GM13976 (cell line): ENCODE results near the gene ATP2B2.

Experiments used
- DNase-seq: peaks from one replicate; pipeline ENCODE4 v3.0.0; 2012; ENCODE audit warnings: low spot score
- in situ Hi-C: fragments of 300-500 bp; cut with MboI; formaldehyde crosslinking; loops from one replicate; pipeline ENCODE4 v1.12.0; 2022; ENCODE audit warnings: low sequenced_read_pairs, mixed read lengths, inconsistent platforms; ENCODE audit not compliant: unreplicated experiment
- TF ChIP-seq, protein P1 (sequence below): IDR thresholded peaks from 2 replicates; pipeline ENCODE4 v1.5.1; 2012; ENCODE audit warnings: borderline replicate concordance, mild to moderate bottlenecking; ENCODE audit not compliant: insufficient read depth; ENCODE audit errors: extremely low read depth, missing control alignments, control extremely low read depth

ATP2B2 gene

DNA sequence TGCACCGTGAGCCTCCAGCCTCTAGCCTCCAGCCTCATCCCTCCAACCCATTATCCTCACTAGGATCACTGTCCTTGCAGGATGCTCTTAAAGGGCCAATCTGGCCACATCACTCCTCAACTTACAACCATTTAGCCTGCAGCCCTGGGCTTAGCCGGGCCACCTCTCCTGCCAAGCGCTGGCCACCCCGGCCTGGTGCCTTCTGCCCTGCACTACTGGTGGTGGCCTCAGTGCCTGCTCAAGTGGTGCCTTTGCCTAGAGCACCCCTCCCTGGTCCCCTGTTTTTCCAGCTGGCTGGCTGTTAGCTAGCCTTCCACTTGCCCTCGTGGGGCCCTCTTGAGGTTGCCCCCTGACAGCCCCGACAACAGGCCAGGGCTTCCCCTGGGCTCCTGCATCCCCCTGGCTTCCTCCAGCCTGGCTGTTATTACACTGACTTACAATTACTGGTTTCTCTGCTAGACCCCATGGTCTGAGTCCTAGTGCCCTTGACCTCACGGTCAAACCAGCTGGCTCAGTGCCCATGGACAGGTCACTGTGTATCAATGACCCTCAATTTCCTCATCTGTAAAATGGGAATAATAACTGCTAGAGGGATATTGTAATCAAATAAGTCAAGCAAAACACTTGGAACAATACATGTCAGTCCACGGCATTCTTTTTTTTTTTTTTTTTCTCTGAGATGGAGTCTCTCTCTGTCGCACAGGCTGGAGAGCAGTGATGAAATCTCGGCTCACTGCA is 15.5 kb downstream of the ATP2B2 start:
- in situ Hi-C loops: no loop called here
- no peak for DNase-seq
- TF ChIP-seq, protein P1, sequence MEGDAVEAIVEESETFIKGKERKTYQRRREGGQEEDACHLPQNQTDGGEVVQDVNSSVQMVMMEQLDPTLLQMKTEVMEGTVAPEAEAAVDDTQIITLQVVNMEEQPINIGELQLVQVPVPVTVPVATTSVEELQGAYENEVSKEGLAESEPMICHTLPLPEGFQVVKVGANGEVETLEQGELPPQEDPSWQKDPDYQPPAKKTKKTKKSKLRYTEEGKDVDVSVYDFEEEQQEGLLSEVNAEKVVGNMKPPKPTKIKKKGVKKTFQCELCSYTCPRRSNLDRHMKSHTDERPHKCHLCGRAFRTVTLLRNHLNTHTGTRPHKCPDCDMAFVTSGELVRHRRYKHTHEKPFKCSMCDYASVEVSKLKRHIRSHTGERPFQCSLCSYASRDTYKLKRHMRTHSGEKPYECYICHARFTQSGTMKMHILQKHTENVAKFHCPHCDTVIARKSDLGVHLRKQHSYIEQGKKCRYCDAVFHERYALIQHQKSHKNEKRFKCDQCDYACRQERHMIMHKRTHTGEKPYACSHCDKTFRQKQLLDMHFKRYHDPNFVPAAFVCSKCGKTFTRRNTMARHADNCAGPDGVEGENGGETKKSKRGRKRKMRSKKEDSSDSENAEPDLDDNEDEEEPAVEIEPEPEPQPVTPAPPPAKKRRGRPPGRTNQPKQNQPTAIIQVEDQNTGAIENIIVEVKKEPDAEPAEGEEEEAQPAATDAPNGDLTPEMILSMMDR: no peak

DNA sequence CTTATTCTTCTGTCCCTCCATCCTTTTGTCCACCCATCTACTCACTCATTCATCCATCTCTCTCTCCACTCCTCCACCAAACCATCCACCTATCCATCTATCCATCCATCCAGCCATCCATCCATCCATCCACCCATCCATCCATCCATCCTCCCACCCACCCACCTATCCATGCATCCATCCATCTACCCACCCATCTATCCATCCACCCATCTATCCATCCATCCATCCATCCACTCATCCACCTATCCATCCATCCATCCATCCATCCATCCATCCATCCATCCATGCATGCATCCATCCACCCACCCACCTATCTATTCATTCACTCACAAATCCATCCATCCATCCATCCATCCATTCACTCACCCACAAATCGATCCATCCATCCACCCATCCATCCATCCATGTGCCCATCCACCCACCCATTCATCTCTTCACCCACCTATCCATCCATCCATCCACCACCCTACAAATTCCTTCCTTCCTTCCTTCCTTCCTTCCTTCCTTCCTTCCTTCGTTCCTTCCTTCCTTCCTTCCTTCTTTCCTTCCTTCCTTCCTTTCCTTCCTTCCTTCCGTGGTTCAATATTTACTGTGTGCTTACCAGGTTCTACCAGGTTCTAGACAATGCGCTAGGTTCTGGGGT is 17.3 kb downstream of the ATP2B2 start:
- in situ Hi-C loops: no loop called here
- DNase-seq: no peak
- TF ChIP-seq, protein P1: no peak

DNA sequence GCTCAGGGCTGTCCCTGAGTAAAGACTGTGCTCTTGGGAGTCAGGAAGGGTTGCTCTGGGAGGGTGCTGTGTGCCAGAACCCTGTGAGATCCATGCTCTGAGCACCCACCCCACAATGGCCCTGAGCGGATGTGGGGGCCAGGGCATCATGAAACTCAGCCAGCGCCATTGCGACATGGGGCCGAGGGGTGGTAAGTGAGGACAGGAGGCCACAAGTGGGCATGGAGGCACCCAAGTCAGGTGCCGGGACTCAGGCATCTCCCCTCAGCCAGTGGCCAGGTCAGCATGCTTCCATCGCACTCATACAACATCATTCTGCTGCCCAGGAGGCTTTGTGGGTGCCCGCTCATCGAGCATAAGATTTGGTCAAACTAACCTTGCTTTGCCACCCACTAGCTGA is 19.6 kb downstream of the ATP2B2 start:
- TF ChIP-seq, protein P1: no peak
- in situ Hi-C loops: no loop called here
- DNase-seq: no peak

DNA sequence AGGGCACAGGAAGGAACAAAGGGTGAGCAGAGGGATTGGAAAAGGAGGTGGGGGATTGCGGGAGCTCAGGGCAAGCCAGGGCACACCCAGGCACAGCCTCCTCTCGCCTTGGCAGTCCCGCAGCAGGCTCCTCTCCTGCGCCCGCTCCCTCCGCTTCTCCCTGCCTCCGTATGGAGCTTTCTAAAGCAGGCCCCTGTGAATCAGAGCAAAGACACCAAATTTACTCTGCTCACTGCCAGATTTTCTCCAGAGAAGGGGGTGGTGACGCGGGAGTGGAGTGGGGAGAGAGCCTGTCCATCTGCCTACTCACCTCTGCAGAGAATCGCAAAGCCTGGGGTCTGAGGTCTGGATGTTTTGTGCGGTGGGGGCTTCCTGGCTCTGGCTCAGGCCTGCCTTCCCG is 20.0 kb downstream of the ATP2B2 start:
- in situ Hi-C loops: no loop called here

DNA sequence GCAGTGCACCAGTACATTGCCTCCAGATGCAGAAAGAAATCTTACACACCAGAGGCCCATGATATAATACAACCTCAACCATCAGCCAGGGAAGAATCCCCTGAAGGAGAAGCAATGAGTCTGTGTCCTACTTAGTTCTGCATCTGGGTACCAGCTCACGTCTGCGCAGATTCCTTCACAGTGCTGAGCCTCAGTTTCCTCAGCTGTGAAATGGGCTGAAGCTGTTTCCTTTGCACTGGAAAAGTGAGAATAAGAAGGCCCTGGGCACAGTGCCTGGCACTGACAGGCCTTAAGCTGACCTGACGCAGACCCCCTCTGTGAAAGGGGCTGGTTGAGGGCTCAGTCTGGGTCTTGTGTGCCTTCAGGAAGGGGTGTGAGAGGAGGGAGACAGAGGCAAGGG is 20.7 kb downstream of the ATP2B2 start:
- in situ Hi-C loops: no loop called here
- TF ChIP-seq, protein P1: no peak
- DNase-seq: no peak

More for the DNA sequence above, 20.0 kb downstream of the ATP2B2 start:
- DNase-seq: no peak
- TF ChIP-seq, protein P1: no peak

DNA sequence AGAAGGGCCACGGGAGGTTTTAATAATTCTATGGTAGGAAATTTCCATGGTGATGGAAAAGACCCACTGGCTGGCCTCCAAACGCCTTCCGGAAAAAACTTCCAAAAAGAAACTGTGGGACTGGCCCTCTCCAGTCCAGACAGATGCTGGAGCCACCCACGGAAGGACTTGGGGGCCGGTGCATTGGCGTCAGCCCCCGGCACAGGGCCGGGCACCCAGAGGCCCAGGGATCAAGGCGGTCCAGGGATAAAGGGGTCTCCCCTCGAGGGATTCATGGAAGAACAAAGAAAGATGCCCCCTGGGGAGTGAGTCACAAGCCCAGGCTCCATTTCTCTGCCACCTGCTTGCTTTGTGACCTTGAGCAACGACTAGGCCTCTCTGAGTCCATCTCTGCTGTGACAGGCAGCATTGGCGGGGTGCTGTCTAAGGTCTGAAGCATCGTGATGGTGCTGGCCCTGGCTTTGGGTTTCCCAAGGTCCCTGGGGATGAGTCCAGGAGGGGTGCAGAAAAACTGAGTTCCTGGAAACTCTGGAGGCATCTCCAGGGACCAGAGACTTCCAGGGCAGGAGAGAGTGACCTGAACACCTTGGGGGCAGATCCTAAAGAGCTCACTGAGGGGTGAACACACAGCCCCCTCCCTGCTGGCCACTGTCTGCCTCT is 21.6 kb downstream of the ATP2B2 start:
- TF ChIP-seq, protein P1: no peak
- no peak for DNase-seq
- in situ Hi-C loops: no loop called here
